ENCODE data around the gene ECE2.

DNA sequence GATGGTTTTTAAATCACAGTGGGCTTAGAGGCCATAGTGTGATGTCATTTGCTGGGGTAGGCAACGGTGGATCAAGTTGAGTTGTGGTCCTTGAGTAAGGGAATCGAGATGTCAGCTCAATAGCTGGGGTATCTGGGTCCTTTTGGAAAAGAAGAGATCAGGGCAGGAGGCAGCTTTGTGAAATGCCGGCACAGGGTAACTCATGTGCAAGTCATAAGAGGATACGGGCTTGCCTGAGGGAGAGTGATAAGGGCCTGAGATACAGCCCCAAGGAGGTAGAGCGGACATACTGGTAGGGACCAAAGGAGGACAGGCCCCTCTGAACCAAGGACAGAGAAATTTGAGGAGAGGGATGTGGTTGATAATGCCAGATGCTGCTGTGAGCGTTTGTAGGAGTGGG is 57.4 kb downstream of the ECE2 start:
- TF ChIP-seq POLR2A (IDR thresholded peaks at IDR 0.05) (no peak), EP300 (IDR thresholded peaks at IDR 0.05; ENCODE audit: low read depth) (no peak)
- TF ChIP-seq, protein P1, sequence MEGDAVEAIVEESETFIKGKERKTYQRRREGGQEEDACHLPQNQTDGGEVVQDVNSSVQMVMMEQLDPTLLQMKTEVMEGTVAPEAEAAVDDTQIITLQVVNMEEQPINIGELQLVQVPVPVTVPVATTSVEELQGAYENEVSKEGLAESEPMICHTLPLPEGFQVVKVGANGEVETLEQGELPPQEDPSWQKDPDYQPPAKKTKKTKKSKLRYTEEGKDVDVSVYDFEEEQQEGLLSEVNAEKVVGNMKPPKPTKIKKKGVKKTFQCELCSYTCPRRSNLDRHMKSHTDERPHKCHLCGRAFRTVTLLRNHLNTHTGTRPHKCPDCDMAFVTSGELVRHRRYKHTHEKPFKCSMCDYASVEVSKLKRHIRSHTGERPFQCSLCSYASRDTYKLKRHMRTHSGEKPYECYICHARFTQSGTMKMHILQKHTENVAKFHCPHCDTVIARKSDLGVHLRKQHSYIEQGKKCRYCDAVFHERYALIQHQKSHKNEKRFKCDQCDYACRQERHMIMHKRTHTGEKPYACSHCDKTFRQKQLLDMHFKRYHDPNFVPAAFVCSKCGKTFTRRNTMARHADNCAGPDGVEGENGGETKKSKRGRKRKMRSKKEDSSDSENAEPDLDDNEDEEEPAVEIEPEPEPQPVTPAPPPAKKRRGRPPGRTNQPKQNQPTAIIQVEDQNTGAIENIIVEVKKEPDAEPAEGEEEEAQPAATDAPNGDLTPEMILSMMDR (IDR thresholded peaks at IDR 0.05): no peak
